Panc1 (cell line): Measurements from ENCODE around the gene TMC8.

Experiments used
- CTCF ChIP-seq: fragments of 450-650 bp; IDR thresholded peaks from 2 replicates; pipeline ENCODE4 v1.5.1; 2017; ENCODE audit warnings: mild to moderate bottlenecking
- POLR2AphosphoS5 ChIP-seq: IDR thresholded peaks from 2 replicates; pipeline ENCODE4 v1.6.1; 2012; ENCODE audit warnings: mild to moderate bottlenecking, low read depth, low read length, moderate library complexity
- REST ChIP-seq, 2 experiments: IDR thresholded peaks; 2 replicates each; pipeline ENCODE4 v1.6.1; 2011 to 2012; ENCODE audit warnings: low read depth in 2 of 2, control low read depth in 1 of 2, low read length in 1 of 2, mild to moderate bottlenecking in 1 of 2, moderate library complexity in 1 of 2; ENCODE audit not compliant: insufficient read depth in 1 of 2

DNA sequence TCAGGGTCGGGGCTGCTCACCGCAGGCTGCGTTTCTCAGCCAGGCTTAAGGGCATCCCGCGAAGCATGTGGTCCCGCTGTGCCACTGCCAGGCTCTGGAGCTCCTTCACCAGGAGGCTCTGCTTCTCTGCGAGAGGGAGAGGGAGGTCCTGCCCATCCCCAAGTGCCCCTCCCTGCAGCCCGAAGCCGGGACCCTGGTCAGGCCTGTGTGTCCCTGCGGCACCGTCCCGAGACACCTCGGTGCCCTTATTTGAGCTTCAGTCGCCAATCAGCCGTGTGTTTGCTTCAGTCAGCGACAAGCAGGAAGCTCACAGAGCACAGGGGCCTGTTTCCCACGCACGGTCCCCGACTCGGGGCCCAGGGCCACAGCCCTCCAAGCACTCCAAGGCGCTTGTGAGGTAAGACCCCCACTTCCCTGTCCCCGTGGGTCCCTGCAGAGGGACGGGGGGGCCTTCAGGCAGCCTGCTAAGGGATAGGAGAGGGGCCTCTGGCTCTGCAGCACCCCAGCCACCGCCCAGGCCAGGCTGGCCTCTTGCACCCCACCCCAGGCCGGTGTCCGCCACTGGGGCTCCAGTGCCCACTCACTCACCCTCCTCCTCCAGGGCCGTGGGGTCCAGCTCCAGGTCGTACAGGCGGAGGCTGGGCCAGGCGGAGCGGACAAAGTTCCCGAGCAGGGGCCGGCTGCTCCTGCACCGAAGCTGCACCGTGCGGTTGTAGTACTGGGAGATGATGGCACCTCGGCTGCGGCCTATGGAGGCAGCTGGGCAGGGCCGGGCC lies 5.2 kb upstream of the TMC8 start:
- TF ChIP-seq REST (IDR thresholded peaks at IDR 0.05; ENCODE audit: insufficient read depth in 1 of 2, low read depth in 2 of 2, low read length in 1 of 2) (no peak), CTCF (no peak), POLR2AphosphoS5 (no peak)
